Stimulated activated CD8-positive, alpha-beta memory T cell treated with anti-CD3 and anti-CD28 coated beads, Interleukin-4, amount 100 ng/mL, for 4 hours (primary cell): ENCODE data around the gene RBMS3.
"Not testable (repeated sequence)": the region's sequence is repeated elsewhere in the genome, so short reads cannot be mapped to it uniquely, and the experiment has no call there.

ENCODE experiments used
- DNase-seq, 2 donors: peaks; one replicate each; pipeline ENCODE4 v3.0.0-alpha.2; 2020; ENCODE audit warnings: low read depth in 2 of 2, low spot score in 1 of 2

RBMS3 gene

DNA sequence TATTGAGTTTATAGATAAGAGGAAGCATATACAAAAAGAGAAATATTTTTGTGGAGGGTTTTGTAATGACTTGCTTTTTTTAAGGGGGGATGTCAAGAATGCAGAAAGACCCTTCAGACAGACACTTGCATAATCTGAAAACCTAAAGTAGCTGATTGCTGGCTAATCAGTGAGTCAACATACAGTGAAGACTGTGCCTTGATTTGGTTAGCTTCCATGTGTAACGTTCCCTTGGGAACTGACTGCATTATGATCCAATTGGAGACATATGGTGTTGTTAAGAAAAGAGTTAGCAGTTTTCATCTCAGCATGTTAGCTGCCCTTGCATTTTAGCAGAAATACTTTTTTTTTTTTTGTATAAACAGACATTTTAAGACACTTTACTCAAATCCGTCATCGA, 483.2 kb downstream of the RBMS3 start:
- no peak for DNase-seq

GRCh38 chr3:29764603-29765254, 483.9 kb downstream of the RBMS3 start:
- DNase-seq = no peak

GRCh38 chr3:29771602-29772001, 490.7 kb downstream of the RBMS3 start:
- no peak for DNase-seq

DNA sequence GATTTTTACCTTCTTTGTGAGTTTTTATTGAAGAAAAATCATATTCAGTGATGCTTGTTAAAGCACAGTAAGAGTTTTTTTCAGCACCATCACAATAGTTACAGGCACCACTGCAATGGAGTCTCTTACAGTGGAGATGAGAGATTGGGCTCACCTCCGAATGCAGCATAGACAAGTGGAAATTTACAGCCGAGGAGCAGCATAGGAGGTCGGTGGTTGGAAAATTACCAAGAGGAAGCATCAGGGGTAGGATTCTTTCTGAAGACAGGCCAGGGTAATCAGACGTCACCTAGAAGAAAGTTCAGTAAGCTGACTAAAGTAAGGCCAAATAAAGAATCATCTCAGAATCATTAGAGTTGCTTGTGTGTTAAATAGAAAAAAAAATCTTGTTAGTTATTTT, 491.6 kb downstream of the RBMS3 start:
- no peak for DNase-seq

DNA sequence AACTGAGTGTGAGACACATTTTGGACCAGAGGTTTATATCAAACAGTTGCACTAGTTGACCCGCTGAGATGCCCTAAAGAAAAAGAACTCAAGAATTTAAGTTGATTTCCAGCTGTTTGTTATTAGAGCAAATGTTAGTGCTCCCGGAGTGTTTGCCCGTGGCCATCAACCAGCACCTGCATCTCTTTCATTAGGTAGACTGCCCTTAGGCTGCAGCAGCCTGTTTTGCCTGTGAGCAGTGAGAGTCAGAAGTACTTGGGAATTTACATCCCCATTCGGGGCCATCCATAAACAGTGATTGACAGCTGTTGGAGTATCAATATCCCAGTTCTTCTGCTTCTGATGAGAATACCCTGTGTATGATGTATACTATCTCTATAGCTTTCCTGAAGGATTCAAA, 492.6 kb downstream of the RBMS3 start:
- DNase-seq = no peak

GRCh38 chr3:29775340-29775739, 494.5 kb downstream of the RBMS3 start:
- no peak for DNase-seq

DNA sequence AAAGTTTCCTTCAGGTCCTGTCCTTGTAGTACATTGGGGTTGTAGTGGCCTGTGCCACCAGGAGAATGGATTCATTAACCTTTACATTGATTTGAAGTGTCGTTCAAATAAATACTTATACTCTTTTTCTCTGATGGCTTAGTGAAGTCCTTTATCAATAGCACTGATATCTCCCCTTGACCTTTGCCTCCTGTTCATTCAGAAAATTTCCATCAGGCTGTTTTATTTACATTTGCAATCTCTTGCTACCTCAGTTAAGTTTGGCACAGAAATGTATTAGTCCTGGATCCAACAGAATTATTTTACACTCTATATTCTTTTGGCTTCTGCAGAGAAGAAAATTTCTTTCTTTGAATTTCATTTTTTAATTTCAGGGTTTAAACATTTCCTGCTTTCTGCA, 497.0 kb downstream of the RBMS3 start:
- no peak for DNase-seq

- no peak for DNase-seq
Observed at GRCh38 chr3:29789686-29790085, 508.8 kb downstream of the RBMS3 start.

- DNase-seq = no peak
Observed at GRCh38 chr3:29796808-29797207, 515.9 kb downstream of the RBMS3 start.

GRCh38 chr3:29802057-29802456, 521.2 kb downstream of the RBMS3 start:
- DNase-seq = no peak

GRCh38 chr3:29804044-29804443, 523.2 kb downstream of the RBMS3 start:
- no peak for DNase-seq

GRCh38 chr3:29805757-29806156, 524.9 kb downstream of the RBMS3 start:
- no peak for DNase-seq

DNA sequence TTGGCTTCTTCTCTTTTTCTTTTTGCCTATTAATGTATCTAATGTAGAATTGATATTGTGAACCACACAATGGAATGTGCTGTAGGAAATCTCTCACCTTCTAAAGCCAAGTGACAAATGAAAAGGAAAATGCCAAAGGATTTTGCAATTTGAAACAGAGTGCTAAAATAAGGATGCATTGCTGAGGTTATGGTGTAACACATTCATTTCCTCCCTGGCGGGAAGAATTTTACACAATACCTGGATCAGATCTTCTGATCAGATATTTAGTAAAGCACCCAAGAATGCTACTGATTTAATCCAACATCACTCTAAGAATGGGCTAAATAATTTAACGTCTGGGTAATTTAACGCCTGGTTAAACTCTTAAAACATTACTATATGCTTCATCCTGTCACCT, 527.5 kb downstream of the RBMS3 start:
- DNase-seq = not testable (repeated sequence)

- DNase-seq = no peak
Observed at GRCh38 chr3:29822071-29822470, 541.2 kb downstream of the RBMS3 start.

GRCh38 chr3:29823233-29823632, 542.4 kb downstream of the RBMS3 start:
- DNase-seq = no peak

GRCh38 chr3:29826712-29827111, 545.8 kb downstream of the RBMS3 start:
- no peak for DNase-seq

GRCh38 chr3:29827756-29828155, 546.9 kb downstream of the RBMS3 start:
- DNase-seq = no peak

- no peak for DNase-seq
Observed at GRCh38 chr3:29829340-29829739, 548.5 kb downstream of the RBMS3 start.

- DNase-seq = no peak
Observed at GRCh38 chr3:29850641-29851040, 569.8 kb downstream of the RBMS3 start.

GRCh38 chr3:29852767-29853166, 571.9 kb downstream of the RBMS3 start:
- no peak for DNase-seq

DNA sequence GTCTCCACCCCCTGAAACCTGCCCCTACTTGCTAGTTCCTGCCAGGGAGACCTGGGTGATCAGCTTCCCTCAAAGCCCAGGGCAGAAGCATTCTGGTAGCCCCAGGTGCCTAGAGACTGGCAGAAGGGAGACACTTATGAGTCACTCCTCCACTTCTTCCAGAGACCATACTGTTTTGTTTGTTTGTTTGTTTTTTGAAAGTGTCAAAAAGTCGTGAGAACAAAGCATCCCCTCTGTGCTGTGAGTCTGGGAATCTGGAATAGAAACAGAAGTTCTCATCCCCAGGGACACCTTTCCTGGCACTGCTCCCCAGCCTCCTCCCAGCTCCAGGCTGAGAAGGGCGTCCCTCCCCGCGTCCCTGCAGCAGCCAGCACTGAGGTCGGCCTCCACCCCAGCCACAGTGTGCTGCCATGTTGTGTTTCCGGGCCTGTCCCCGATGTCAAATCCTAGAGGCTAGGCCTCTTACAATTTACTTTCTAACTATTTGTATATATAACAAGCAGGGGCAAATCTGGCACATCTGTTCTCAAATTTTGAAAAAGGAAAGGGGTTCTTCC, 573.0 kb downstream of the RBMS3 start:
- no peak for DNase-seq

DNA sequence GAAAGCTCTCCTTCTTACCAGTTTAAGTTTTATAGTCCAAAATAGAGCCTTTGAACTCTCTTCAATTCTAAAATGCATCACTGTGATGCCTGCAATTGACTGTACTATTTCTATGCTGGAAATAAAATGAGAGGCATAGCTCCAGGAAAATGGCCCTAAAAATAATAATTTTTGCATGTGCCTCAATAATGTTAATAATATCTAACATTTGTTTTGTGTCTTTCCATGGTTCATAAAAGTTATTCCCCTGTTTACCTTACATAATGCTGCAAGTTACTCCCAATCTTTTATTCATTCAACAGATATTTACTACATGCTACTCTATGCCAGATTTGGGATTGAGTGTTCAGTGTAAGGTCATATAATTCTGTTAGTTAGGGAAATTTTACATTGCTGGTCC, 574.0 kb downstream of the RBMS3 start:
- no peak for DNase-seq

DNA sequence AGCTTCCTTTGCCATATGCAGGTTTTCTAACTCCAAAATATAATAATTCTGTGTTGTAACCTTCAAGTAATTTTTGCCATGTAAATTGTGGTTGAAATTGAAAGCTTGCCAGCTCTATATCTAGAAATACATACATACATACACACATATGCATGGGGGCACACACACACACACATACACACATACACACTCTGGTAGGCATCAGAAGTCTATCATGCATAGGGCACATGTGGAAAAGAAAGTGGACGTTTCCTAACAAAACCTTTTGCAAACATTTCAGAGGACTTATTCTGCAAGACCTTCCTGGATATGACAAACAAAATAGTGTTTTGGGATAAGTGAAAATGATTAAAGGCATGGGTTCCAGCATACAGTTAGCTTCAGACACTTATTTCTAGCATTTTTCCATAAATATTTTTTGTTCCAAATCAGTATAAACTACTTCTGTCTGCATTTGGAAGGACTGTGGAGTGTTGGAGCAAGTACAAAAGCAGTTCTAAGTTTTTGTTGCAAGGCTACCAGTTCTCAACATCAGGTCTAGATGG, 578.9 kb downstream of the RBMS3 start:
- DNase-seq = no peak
